GM19099 (cell line): Measurements from ENCODE around the gene PCDHGA11.
"Not testable (repeated sequence)": the region's sequence is repeated elsewhere in the genome, so short reads cannot be mapped to it uniquely, and the experiment has no call there.

Experiments
- POLR2A ChIP-seq: IDR thresholded peaks from 3 replicates; pipeline ENCODE4 v1.6.1; 2011; ENCODE audit warnings: low read depth; ENCODE audit not compliant: insufficient read length; ENCODE audit errors: extremely low read depth

Gene PCDHGA11

GRCh38 chr5:141420855-141421488 is at the start of gene PCDHGA11:
Gene PCDHGA11 (plus strand): TSS chr5:141421051. CDS start chr5:141421228, 177 bp downstream.
- TF ChIP-seq POLR2A, result no peak

GRCh38 chr5:141371572-141372475 is 49.0 kb upstream of the PCDHGA11 start:
- TF ChIP-seq POLR2A, result no peak

GRCh38 chr5:141373673-141374317 is 47.1 kb upstream of the PCDHGA11 start, which contains the start of gene PCDHGA6:
Gene PCDHGA6 (plus strand): TSS chr5:141373891. CDS start chr5:141374084, 193 bp downstream.
- TF ChIP-seq POLR2A, result no peak

GRCh38 chr5:141374627-141375026 is 46.2 kb upstream of the PCDHGA11 start:
- no peak for TF ChIP-seq POLR2A

- no peak for TF ChIP-seq POLR2A
Measured at GRCh38 chr5:141382469-141383294, 38.2 kb upstream of the PCDHGA11 start, which contains the start of gene PCDHGA7. Gene PCDHGA7 (plus strand): TSS chr5:141382742. CDS start chr5:141382900, 158 bp downstream.

GRCh38 chr5:141383345-141383744 is 37.5 kb upstream of the PCDHGA11 start:
- TF ChIP-seq POLR2A, result no peak

GRCh38 chr5:141384471-141385267 is 36.2 kb upstream of the PCDHGA11 start:
- TF ChIP-seq POLR2A, result no peak

GRCh38 chr5:141387557-141388311 is 33.1 kb upstream of the PCDHGA11 start, which contains the start of gene PCDHGB4:
Gene PCDHGB4 (plus strand): TSS chr5:141387698. CDS start chr5:141387885, 187 bp downstream.
- not testable (repeated sequence) for TF ChIP-seq POLR2A

- TF ChIP-seq POLR2A, result no peak
Measured at GRCh38 chr5:141388661-141389060, 32.2 kb upstream of the PCDHGA11 start.

GRCh38 chr5:141389153-141390042 is 31.5 kb upstream of the PCDHGA11 start:
- no peak for TF ChIP-seq POLR2A

- no peak for TF ChIP-seq POLR2A
Measured at GRCh38 chr5:141392429-141393198, 28.2 kb upstream of the PCDHGA11 start, which contains the start of gene PCDHGA8. Gene PCDHGA8 (plus strand): TSS chr5:141392633. CDS start chr5:141392814, 181 bp downstream.
